ENCODE data around the gene MCRIP2. TPM values are rescaled to one million over a fixed set of nuclear protein-coding genes. Genes with fewer than 3 reads are reported as not detected.

MCRIP2 gene
- total RNA-seq, 1 experiment from 2014 or later, result 22.4 TPM

DNA sequence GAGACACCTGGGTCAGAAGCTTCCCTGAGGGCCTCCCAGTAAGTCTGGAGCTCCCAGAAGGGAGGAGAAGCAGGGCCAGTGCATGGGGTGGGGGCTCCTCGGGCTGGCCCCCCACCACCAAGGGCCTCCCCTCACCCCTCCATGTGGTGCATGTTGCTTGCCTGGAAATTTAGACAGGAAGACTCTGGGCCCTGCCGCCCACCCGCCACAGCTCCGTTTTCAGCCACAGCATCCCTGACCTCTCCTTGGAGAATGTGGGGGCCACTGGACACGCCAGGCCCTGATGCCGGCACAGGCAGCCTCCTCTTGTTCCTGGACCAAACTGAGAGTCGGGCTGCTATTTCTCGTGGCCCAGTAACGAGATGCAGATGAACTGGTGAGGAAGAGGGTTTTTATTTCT lies 2.8 kb upstream of the MCRIP2 start:
- no peaks in the 10 kb centered on the region for H3K36me3 ChIP-seq (ENCODE audit: insufficient read depth, low read length, poor library complexity, severe bottlenecking)
- no TSS peak for BruUV-seq (replicated peaks)
- POLR2A ChIA-PET (ENCODE audit: low non-redundant PET), result no interaction called here
- H3K4me1 ChIP-seq (ENCODE audit: insufficient read depth, low read length, poor library complexity, severe bottlenecking), result peaks cover 10% of the 10 kb centered on the region
- no peaks in the 10 kb centered on the region for H3K9me3 ChIP-seq (ENCODE audit: low read depth, low read length, poor library complexity, severe bottlenecking)
- CTCF ChIA-PET, result no interaction called here
- no peaks in the 10 kb centered on the region for H3K27me3 ChIP-seq (replicated peaks; ENCODE audit: insufficient read depth, low read depth, low read length, poor library complexity)
- H3K27ac ChIP-seq (ENCODE audit: low read depth, low read length, poor library complexity, severe bottlenecking), result no peak overlapping the region
- DNase-seq (ENCODE audit: low spot score), result no peak
- no peak for TF ChIP-seq EZH2 (IDR thresholded peaks at IDR 0.05; ENCODE audit: borderline replicate concordance, low read depth, low read length, poor library complexity, severe bottlenecking)
- H3K4me3 ChIP-seq (ENCODE audit: low read depth, low read length, poor library complexity, severe bottlenecking), result no peak overlapping the region
- intact Hi-C loops (cut with micrococcal nuclease; ENCODE audit: unreplicated experiment), result loop anchor here (5.0 kb wide), 1 partner anchor 52 kb away; no protein-coding TSS in a partner anchor

DNA sequence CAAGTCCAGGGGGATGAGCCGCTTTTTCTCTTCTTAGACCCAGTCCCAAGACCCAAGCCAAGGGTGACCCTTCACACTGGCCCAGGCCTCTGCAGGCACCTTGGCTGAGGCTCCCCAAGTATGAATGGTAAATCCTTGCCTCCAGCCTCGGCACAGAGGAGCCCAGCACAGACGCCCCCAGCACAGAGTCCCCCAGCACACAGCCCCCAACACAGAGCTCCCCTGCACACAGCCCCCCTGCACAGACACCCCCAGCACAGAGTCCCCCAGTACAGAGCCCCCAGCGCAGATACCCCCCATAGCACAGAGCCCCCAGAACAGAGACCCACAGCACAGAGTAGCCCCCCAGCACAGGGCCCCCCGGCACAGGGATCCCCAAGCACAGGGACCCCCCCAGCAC lies 1.0 kb upstream of the MCRIP2 start:
- BruUV-seq (replicated peaks), result no TSS peak
- intact Hi-C loops (cut with micrococcal nuclease; ENCODE audit: unreplicated experiment), result no loop called here
- Histone ChIP-seq H3K4me3 (ENCODE audit: low read depth, low read length, poor library complexity, severe bottlenecking) (peak overlapping the region; percentile 77), H3K4me1 (ENCODE audit: insufficient read depth, low read length, poor library complexity, severe bottlenecking) (peaks cover 10% of the 10 kb centered on the region), H3K36me3 (ENCODE audit: insufficient read depth, low read length, poor library complexity, severe bottlenecking) (no peaks in the 10 kb centered on the region), H3K27me3 (replicated peaks; ENCODE audit: insufficient read depth, low read depth, low read length, poor library complexity) (no peaks in the 10 kb centered on the region), H3K27ac (ENCODE audit: low read depth, low read length, poor library complexity, severe bottlenecking) (no peak overlapping the region), H3K9me3 (ENCODE audit: low read depth, low read length, poor library complexity, severe bottlenecking) (no peaks in the 10 kb centered on the region)
- no peak for DNase-seq (ENCODE audit: low spot score)
- ChIA-PET CTCF (no interaction called here), POLR2A (ENCODE audit: low non-redundant PET) (no interaction called here)
- TF ChIP-seq EZH2 (IDR thresholded peaks at IDR 0.05; ENCODE audit: borderline replicate concordance, low read depth, low read length, poor library complexity, severe bottlenecking), result no peak
- TF ChIP-seq, protein P1, sequence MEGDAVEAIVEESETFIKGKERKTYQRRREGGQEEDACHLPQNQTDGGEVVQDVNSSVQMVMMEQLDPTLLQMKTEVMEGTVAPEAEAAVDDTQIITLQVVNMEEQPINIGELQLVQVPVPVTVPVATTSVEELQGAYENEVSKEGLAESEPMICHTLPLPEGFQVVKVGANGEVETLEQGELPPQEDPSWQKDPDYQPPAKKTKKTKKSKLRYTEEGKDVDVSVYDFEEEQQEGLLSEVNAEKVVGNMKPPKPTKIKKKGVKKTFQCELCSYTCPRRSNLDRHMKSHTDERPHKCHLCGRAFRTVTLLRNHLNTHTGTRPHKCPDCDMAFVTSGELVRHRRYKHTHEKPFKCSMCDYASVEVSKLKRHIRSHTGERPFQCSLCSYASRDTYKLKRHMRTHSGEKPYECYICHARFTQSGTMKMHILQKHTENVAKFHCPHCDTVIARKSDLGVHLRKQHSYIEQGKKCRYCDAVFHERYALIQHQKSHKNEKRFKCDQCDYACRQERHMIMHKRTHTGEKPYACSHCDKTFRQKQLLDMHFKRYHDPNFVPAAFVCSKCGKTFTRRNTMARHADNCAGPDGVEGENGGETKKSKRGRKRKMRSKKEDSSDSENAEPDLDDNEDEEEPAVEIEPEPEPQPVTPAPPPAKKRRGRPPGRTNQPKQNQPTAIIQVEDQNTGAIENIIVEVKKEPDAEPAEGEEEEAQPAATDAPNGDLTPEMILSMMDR (conservative IDR thresholded peaks at IDR 0.05; ENCODE audit: low read depth, low read length), result no peak

DNA sequence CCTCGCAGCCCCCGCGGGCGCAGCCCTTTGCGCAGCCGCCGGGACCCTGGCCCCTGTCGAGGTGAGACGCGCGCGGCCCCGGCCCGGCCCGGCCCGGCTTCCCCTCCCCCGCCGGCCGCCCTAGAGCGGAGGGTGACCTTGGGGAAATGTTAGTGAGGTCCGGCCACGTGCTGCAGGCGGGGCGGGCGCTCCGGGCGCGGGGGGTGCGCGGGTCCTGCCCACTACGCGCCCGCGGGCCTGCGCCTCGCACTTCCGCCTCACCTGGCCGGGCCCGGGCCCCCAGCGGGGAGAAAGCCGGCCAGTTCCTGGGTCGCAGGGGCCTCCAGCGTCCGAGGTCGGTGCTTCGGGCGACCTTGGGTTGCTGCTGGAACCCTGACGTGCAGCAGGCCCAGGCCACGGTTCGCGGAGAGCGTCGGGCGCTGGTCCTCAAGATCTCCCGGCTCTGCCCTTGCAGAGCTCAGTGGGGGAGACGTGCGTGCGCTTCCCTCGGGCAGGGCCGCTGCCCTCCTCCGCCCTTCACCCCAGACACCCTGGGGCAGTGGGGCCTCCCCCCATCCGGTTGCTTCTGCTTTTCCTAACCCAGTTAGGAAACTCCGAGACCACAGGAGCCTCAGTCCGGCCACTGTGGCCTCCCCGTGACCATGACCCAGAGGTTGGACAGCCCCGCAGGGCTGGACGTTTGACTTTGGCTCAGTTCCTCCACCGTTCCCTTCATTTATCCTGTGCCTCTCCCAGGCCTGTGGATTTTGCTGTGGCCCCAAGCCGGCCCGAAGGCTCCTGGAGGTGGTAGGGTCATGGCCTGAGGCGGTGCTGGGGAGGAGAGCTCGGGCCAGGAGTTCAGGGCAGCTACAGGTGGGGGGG lies 791 bp downstream of the MCRIP2 start:
- peaks cover 10% of the 10 kb centered on the region for H3K4me1 ChIP-seq (ENCODE audit: insufficient read depth, low read length, poor library complexity, severe bottlenecking)
- no peaks in the 10 kb centered on the region for H3K36me3 ChIP-seq (ENCODE audit: insufficient read depth, low read length, poor library complexity, severe bottlenecking)
- H3K27me3 ChIP-seq (replicated peaks; ENCODE audit: insufficient read depth, low read depth, low read length, poor library complexity), result no peaks in the 10 kb centered on the region
- POLR2A ChIA-PET (ENCODE audit: low non-redundant PET), result no interaction called here
- H3K9me3 ChIP-seq (ENCODE audit: low read depth, low read length, poor library complexity, severe bottlenecking), result no peaks in the 10 kb centered on the region
- no TSS peak for BruUV-seq (replicated peaks)
- no peak for DNase-seq (ENCODE audit: low spot score)
- no peak for TF ChIP-seq EZH2 (IDR thresholded peaks at IDR 0.05; ENCODE audit: borderline replicate concordance, low read depth, low read length, poor library complexity, severe bottlenecking)
- TF ChIP-seq, protein P1 (conservative IDR thresholded peaks at IDR 0.05; ENCODE audit: low read depth, low read length), result no peak
- peak overlapping the region; percentile 37 for H3K27ac ChIP-seq (ENCODE audit: low read depth, low read length, poor library complexity, severe bottlenecking)
- intact Hi-C loops (cut with micrococcal nuclease; ENCODE audit: unreplicated experiment), result no loop called here
- CTCF ChIA-PET, result no interaction called here
- peak overlapping the region; percentile 77 for H3K4me3 ChIP-seq (ENCODE audit: low read depth, low read length, poor library complexity, severe bottlenecking)

DNA sequence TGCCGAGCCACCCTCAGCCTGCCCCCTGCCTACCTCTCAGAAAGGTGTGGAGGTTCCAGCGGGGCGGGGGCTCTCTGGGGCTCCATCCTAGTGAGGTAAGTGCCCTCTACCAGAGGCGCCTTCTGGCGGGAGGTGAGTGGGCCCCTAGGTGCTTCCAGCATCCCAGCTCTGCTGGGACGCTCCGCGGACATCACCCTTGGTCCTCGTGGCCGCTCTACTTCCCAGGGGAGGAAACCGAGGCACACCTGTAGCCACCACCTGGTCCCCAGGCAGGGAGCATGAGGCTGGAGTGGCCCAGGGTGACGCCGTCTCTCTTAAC lies 1.4 kb downstream of the MCRIP2 start:
- H3K27me3 ChIP-seq (replicated peaks; ENCODE audit: insufficient read depth, low read depth, low read length, poor library complexity), result no peaks in the 10 kb centered on the region
- peaks cover 10% of the 10 kb centered on the region for H3K4me1 ChIP-seq (ENCODE audit: insufficient read depth, low read length, poor library complexity, severe bottlenecking)
- TF ChIP-seq, protein P1 (conservative IDR thresholded peaks at IDR 0.05; ENCODE audit: low read depth, low read length), result no peak
- no peak for TF ChIP-seq EZH2 (IDR thresholded peaks at IDR 0.05; ENCODE audit: borderline replicate concordance, low read depth, low read length, poor library complexity, severe bottlenecking)
- H3K36me3 ChIP-seq (ENCODE audit: insufficient read depth, low read length, poor library complexity, severe bottlenecking), result no peaks in the 10 kb centered on the region
- DNase-seq (ENCODE audit: low spot score), result no peak
- intact Hi-C loops (cut with micrococcal nuclease; ENCODE audit: unreplicated experiment), result no loop called here
- no TSS peak for BruUV-seq (replicated peaks)
- ChIA-PET POLR2A (ENCODE audit: low non-redundant PET) (no interaction called here), CTCF (no interaction called here)
- H3K27ac ChIP-seq (ENCODE audit: low read depth, low read length, poor library complexity, severe bottlenecking), result no peak overlapping the region
- no peaks in the 10 kb centered on the region for H3K9me3 ChIP-seq (ENCODE audit: low read depth, low read length, poor library complexity, severe bottlenecking)
- peak overlapping the region; percentile 77 for H3K4me3 ChIP-seq (ENCODE audit: low read depth, low read length, poor library complexity, severe bottlenecking)

Data from A673 (cell line).